B cell (primary cell): Measurements from ENCODE around the gene DDB1. TPM values are rescaled to one million over a fixed set of nuclear protein-coding genes. Genes with fewer than 3 reads are reported as not detected.

Experiments used
- ATAC-seq: fragments of 200-7000 bp; cut with Tn5 transposase; one replicate; pipeline ENCODE4 v1.10.0; 2021; ENCODE audit warnings: low read depth, mild to moderate bottlenecking, moderate number of reproducible peaks, moderate library complexity
- CTCF ChIA-PET: fragments of 350-600 bp; sonication (Branson Sonifier 250); formaldehyde crosslinking; loops from one replicate; lab custom pipeline; 2021; ENCODE audit warnings: antibody characterized with exemption, inconsistent platforms; lab: Charles Lee
- POLR2A ChIA-PET: fragments of 350-600 bp; sonication (Branson Sonifier 250); formaldehyde crosslinking; loops from one replicate; lab custom pipeline; 2021; ENCODE audit warnings: antibody characterized with exemption; lab: Charles Lee
- DNase-seq: peaks from one replicate; pipeline ENCODE4 v3.0.0; 2013
- H2AFZ ChIP-seq: 2 replicates; pipeline ENCODE4 v1.6.1; 2012; ENCODE audit warnings: mild to moderate bottlenecking, low read depth, low read length; ENCODE audit not compliant: insufficient read depth, poor library complexity, severe bottlenecking
- H3K27ac ChIP-seq, 2 donors: 1 replicate in 1 of 2; 2 replicates in 1 of 2; pipeline ENCODE4 v1.5.1; 2012 to 2013; ENCODE audit warnings: low read length in 2 of 2, mild to moderate bottlenecking in 2 of 2, moderate library complexity in 1 of 2
- H3K27me3 ChIP-seq, 4 experiments: fragments of 200-600 bp in 1 of 4; sonication (generic) in 1 of 4; replicated peaks in 1 of 4; 1 replicate in 2 of 4; 2 replicates in 2 of 4; pipeline versions ENCODE4 v1.6.1 to v1.7.0; 2013 to 2016; ENCODE audit warnings: low read length in 3 of 4, mild to moderate bottlenecking in 2 of 4, mixed read lengths in 1 of 4, moderate library complexity in 1 of 4; ENCODE audit not compliant: insufficient read depth in 4 of 4, control insufficient read depth in 3 of 4; ENCODE audit errors: control extremely low read depth in 1 of 4
- H3K36me3 ChIP-seq, 2 experiments: replicated peaks in 1 of 2; 1 replicate in 1 of 2; 2 replicates in 1 of 2; pipeline versions ENCODE4 v1.6.1 to v1.7.1; 2013; ENCODE audit warnings: low read length in 1 of 2; ENCODE audit not compliant: insufficient read depth in 2 of 2, control insufficient read depth in 1 of 2; ENCODE audit errors: control extremely low read depth in 1 of 2, extremely low read depth in 1 of 2
- H3K4me1 ChIP-seq, 2 donors: fragments of 200-600 bp in 1 of 2; sonication (generic) in 1 of 2; 1 replicate in 1 of 2; 2 replicates in 1 of 2; pipeline versions ENCODE4 v1.5.1 to v1.6.1; 2013 to 2017; ENCODE audit warnings: low read length in 2 of 2; ENCODE audit not compliant: control insufficient read depth in 2 of 2, insufficient read depth in 2 of 2
- H3K4me2 ChIP-seq: replicated peaks from 2 replicates; pipeline ENCODE3; 2012; ENCODE audit warnings: mild to moderate bottlenecking, low read depth, low read length; ENCODE audit not compliant: poor library complexity, severe bottlenecking
- H3K4me3 ChIP-seq, 5 experiments: fragments of 200-600 bp in 1 of 5; sonication (generic) in 1 of 5; 1 replicate in 3 of 5; 2 replicates in 2 of 5; pipeline versions ENCODE4 v1.5.1 to v1.7.0; 2011 to 2016; ENCODE audit warnings: low read length in 4 of 5, mild to moderate bottlenecking in 4 of 5, low read depth in 2 of 5, control low read depth in 1 of 5, moderate library complexity in 1 of 5; ENCODE audit not compliant: insufficient read depth in 1 of 5; ENCODE audit errors: control extremely low read depth in 1 of 5, extremely low read depth in 1 of 5
- H3K79me2 ChIP-seq: fragments of 200-600 bp; sonication (generic); one replicate; pipeline ENCODE4 v1.6.0; 2016; ENCODE audit warnings: low read length; ENCODE audit not compliant: control insufficient read depth, insufficient read depth
- H3K9ac ChIP-seq: fragments of 200-600 bp; sonication (generic); 2 replicates; pipeline ENCODE4 v1.6.1; 2017; ENCODE audit warnings: mild to moderate bottlenecking, low read length, moderate library complexity
- H3K9me3 ChIP-seq, 3 donors: one replicate each; pipeline versions ENCODE4 v1.6.1 to v1.7.1; 2013; ENCODE audit warnings: low read length in 2 of 3; ENCODE audit not compliant: control insufficient read depth in 2 of 3, insufficient read depth in 1 of 3; ENCODE audit errors: control extremely low read depth in 1 of 3
- H4K20me1 ChIP-seq: 2 replicates; pipeline ENCODE4 v1.6.0; 2012; ENCODE audit warnings: mild to moderate bottlenecking, low read length; ENCODE audit not compliant: insufficient read depth, control insufficient read depth, poor library complexity, severe bottlenecking
- H3K27ac Mint-ChIP-seq: one replicate; pipeline ENCODE4 v1.8.0; 2021; ENCODE audit warnings: mixed read lengths
- H3K27me3 Mint-ChIP-seq: one replicate; pipeline ENCODE4 v1.8.0; 2021; ENCODE audit warnings: mixed read lengths
- H3K4me1 Mint-ChIP-seq: one replicate; pipeline ENCODE4 v1.8.0; 2021; ENCODE audit warnings: mixed read lengths
- H3K4me3 Mint-ChIP-seq: one replicate; pipeline ENCODE4 v1.8.0; 2021; ENCODE audit warnings: mixed read lengths
- H3K9me3 Mint-ChIP-seq: one replicate; pipeline ENCODE4 v1.8.0; 2022; ENCODE audit warnings: mixed read lengths; ENCODE audit not compliant: insufficient read depth
- EZH2 ChIP-seq: IDR thresholded peaks from 2 replicates; pipeline ENCODE4 v1.6.1; 2012; ENCODE audit warnings: borderline replicate concordance, low read depth, mild to moderate bottlenecking, moderate library complexity, low read length; ENCODE audit not compliant: insufficient read depth, poor library complexity, severe bottlenecking
- WGBS: methylation state at CpG from one replicate; pipeline ENCODE4 v1.1.5; 2013; ENCODE audit warnings: missing lambda C conversion rate; ENCODE audit not compliant: insufficient coverage; 5-methylcytosine and 5-hydroxymethylcytosine counted together
- intact Hi-C: fragments of 100-400 bp; cut with micrococcal nuclease; formaldehyde crosslinking; loops from one replicate; pipeline ENCODE4 v1.10.0; 2022
- polyA plus RNA-seq: library from polyadenylated mRNA; depleted of rRNA; stranded (reverse); fragments of >200 nt; gene quantifications from 2 replicates; pipeline ENCODE4 v1.2.3, GENCODE V29; 2012
- total RNA-seq, 2 donors: library from RNA; stranded (reverse); fragments of 120-200 nt in 1 of 2; gene quantifications; 1 replicate in 1 of 2; 2 replicates in 1 of 2; pipeline versions ENCODE4 v1.2.3 to v1.2.4, GENCODE V29; 2013 to 2022
- TF ChIP-seq, protein P1 (sequence below): fragments of 200-600 bp; IDR thresholded peaks from one replicate; pipeline ENCODE4 v1.8.0; 2022; ENCODE audit warnings: antibody characterized with exemption, mild to moderate bottlenecking

Gene DDB1
- total and polyA plus RNA-seq, 2 donors (not counting 1 experiment from before 2014, with no cell fraction given): 52.4 to 155 TPM

DNA sequence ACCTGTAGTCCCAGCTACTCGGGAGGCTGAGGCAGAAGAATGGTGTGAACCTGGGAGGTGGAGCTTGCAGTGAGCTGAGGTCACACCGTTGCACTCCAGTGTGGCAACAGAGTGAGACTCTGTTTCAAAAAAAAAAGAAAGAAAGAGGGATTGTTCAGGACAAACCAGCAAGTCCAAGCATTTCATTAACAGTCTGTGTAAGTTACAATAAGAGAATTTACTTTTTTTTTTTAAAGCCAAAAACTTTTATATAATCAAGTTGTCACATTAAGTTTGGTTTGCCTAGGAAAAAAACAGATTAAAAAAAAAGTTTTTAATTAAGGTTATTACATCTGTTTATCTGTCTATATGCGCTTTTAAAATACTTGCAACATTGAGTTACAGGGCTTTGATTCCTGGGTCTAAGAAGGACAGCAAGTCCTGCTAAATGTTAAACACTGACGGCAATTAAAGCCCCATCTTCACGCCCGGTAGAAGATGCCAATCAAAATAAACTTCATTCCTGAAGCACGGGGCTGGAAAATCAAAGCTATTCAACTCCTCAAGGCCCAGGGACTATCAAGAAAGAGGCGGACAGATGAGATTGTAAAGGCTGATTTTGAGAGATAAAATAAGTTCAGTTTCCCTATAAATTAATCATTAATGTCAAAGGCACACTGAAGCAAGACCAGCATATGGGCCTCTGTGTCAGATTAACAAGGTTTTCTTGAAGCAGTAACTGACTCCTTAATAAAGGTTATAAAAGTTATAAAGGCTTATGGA lies 39.9 kb upstream of the DDB1 start:
- Mint-ChIP-seq H3K4me3 (no peak overlapping the region), H3K27me3 (no peaks in the 10 kb centered on the region), H3K4me1 (no peaks in the 10 kb centered on the region), H3K27ac (no peak overlapping the region), H3K9me3 (no peaks in the 10 kb centered on the region)
- WGBS: 95% methylated on average over 3 of the region's 8 CpGs
- no peak overlapping the region for H3K9ac ChIP-seq
- H3K27ac ChIP-seq: no peak overlapping the region
- no peak for ATAC-seq
- peaks cover 0 to 11% (median 4%) of the 10 kb centered on the region in 3 donors for H3K9me3 ChIP-seq
- H3K27me3 ChIP-seq: no peaks in the 10 kb centered on the region
- no peak for TF ChIP-seq EZH2
- TF ChIP-seq, protein P1, sequence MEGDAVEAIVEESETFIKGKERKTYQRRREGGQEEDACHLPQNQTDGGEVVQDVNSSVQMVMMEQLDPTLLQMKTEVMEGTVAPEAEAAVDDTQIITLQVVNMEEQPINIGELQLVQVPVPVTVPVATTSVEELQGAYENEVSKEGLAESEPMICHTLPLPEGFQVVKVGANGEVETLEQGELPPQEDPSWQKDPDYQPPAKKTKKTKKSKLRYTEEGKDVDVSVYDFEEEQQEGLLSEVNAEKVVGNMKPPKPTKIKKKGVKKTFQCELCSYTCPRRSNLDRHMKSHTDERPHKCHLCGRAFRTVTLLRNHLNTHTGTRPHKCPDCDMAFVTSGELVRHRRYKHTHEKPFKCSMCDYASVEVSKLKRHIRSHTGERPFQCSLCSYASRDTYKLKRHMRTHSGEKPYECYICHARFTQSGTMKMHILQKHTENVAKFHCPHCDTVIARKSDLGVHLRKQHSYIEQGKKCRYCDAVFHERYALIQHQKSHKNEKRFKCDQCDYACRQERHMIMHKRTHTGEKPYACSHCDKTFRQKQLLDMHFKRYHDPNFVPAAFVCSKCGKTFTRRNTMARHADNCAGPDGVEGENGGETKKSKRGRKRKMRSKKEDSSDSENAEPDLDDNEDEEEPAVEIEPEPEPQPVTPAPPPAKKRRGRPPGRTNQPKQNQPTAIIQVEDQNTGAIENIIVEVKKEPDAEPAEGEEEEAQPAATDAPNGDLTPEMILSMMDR: no peak
- peaks cover 2 to 31% of the 10 kb centered on the region in 2 experiments for H3K36me3 ChIP-seq
- no peaks in the 10 kb centered on the region for H3K79me2 ChIP-seq
- POLR2A ChIA-PET: interaction anchor here (0.7 to 1.0 kb wide), 2 partner anchors 8 to 11 kb away, joined by 3 read pairs; partner anchors contain the start of genes CYB561A3 and TMEM138
- CTCF ChIA-PET: interaction anchor here (0.8 to 1.0 kb wide), 2 partner anchors 13 to 37 kb away, joined by 3 read pairs; no protein-coding TSS in a partner anchor
- DNase-seq: no peak
- H3K4me3 ChIP-seq: no peak overlapping the region
- H3K4me2 ChIP-seq: no peak overlapping the region
- H3K4me1 ChIP-seq: no peaks in the 10 kb centered on the region
- no peaks in the 10 kb centered on the region for H4K20me1 ChIP-seq
- H2AFZ ChIP-seq: no peak overlapping the region
- intact Hi-C loops: no loop called here
